SK-N-SH treated with all-trans-retinoic acid at 6 μM for 48 hours (cell line): Measurements from ENCODE around the gene KCNA10.

Experiments
- ATAC-seq: fragments of 200-7000 bp; cut with Tn5 transposase; 3 replicates; pipeline ENCODE4 v1.9.1; 2020; ENCODE audit warnings: mild to moderate bottlenecking, moderate library complexity
- BACH2 ChIP-seq: fragments of 250-450 bp; sonication (Bioruptor Pico); IDR thresholded peaks from 2 replicates; pipeline ENCODE4 v1.9.0; 2021; ENCODE audit warnings: mild to moderate bottlenecking, borderline replicate concordance
- CREB5 ChIP-seq: fragments of 250-450 bp; sonication (Bioruptor Pico); IDR thresholded peaks from 2 replicates; pipeline ENCODE4 v1.5.1; 2020; ENCODE audit warnings: low read depth, mild to moderate bottlenecking, moderate library complexity
- CSDC2 ChIP-seq: fragments of 250-450 bp; sonication (Bioruptor Pico); IDR thresholded peaks from 2 replicates; pipeline ENCODE4 v1.5.0; 2020; ENCODE audit warnings: mild to moderate bottlenecking, moderate library complexity
- CSRNP3 ChIP-seq: fragments of 250-450 bp; sonication (Bioruptor Pico); IDR thresholded peaks from 2 replicates; pipeline ENCODE4 v1.5.1; 2021; ENCODE audit warnings: mild to moderate bottlenecking, moderate library complexity
- ESRRG ChIP-seq: fragments of 250-450 bp; sonication (Bioruptor Pico); IDR thresholded peaks from 2 replicates; pipeline ENCODE4 v1.6.1; 2021; ENCODE audit warnings: mild to moderate bottlenecking
- GLIS3 ChIP-seq: fragments of 250-450 bp; sonication (Bioruptor Pico); IDR thresholded peaks from 2 replicates; pipeline ENCODE4 v1.5.0; 2020; ENCODE audit warnings: mild to moderate bottlenecking, moderate library complexity
- ISL1 ChIP-seq: fragments of 250-450 bp; sonication (Bioruptor Pico); IDR thresholded peaks from 2 replicates; pipeline ENCODE4 v2.1.2; 2022; ENCODE audit warnings: mild to moderate bottlenecking, moderate library complexity
- OSR1 ChIP-seq: fragments of 250-450 bp; sonication (Bioruptor Pico); IDR thresholded peaks from 2 replicates; pipeline ENCODE4 v1.8.0; 2022; ENCODE audit warnings: moderate library complexity, mild to moderate bottlenecking, inconsistent platforms
- POU6F1 ChIP-seq: fragments of 250-450 bp; sonication (Bioruptor Pico); IDR thresholded peaks from 2 replicates; pipeline ENCODE4 v1.8.0; 2021; ENCODE audit warnings: low read depth, mild to moderate bottlenecking, moderate library complexity, borderline replicate concordance
- PPARA ChIP-seq: fragments of 250-450 bp; sonication (Bioruptor Pico); IDR thresholded peaks from 2 replicates; pipeline ENCODE4 v1.5.0; 2020; ENCODE audit warnings: mild to moderate bottlenecking, borderline replicate concordance
- RARB ChIP-seq: fragments of 250-450 bp; sonication (Bioruptor Pico); IDR thresholded peaks from 2 replicates; pipeline ENCODE4 v1.8.0; 2021; ENCODE audit warnings: mild to moderate bottlenecking, moderate library complexity
- SNAI2 ChIP-seq: fragments of 250-450 bp; sonication (Bioruptor Pico); IDR thresholded peaks from 2 replicates; pipeline ENCODE4 v1.5.0; 2020; ENCODE audit warnings: mild to moderate bottlenecking, moderate library complexity
- TCF4 ChIP-seq: fragments of 250-450 bp; sonication (Bioruptor Pico); IDR thresholded peaks from 2 replicates; pipeline ENCODE4 v1.8.0; 2021; ENCODE audit warnings: mild to moderate bottlenecking, moderate library complexity, borderline replicate concordance
- TOX ChIP-seq: fragments of 250-450 bp; sonication (Bioruptor Pico); IDR thresholded peaks from 2 replicates; pipeline ENCODE4 v1.8.0; 2021; ENCODE audit warnings: mild to moderate bottlenecking, moderate library complexity, borderline replicate concordance
- TSHZ2 ChIP-seq: fragments of 250-450 bp; sonication (Bioruptor Pico); IDR thresholded peaks from 2 replicates; pipeline ENCODE4 v1.5.0; 2020; ENCODE audit warnings: mild to moderate bottlenecking, moderate library complexity
- ZC3H10 ChIP-seq: fragments of 250-450 bp; sonication (Bioruptor Pico); IDR thresholded peaks from 2 replicates; pipeline ENCODE4 v1.5.1; 2021; ENCODE audit warnings: mild to moderate bottlenecking, moderate library complexity
- ZFP3 ChIP-seq: fragments of 250-450 bp; sonication (Bioruptor Pico); IDR thresholded peaks from 2 replicates; pipeline ENCODE4 v1.5.0; 2020; ENCODE audit warnings: mild to moderate bottlenecking, moderate library complexity
- ZFP30 ChIP-seq: fragments of 450-650 bp; formaldehyde crosslinking; IDR thresholded peaks from 2 replicates; pipeline ENCODE4 v1.5.0; 2022; ENCODE audit warnings: mild to moderate bottlenecking, moderate library complexity
- ZNF565 ChIP-seq: fragments of 450-650 bp; formaldehyde crosslinking; conservative IDR thresholded peaks from 2 replicates; pipeline ENCODE4 v1.5.0; 2020; ENCODE audit warnings: low read depth, mild to moderate bottlenecking, moderate library complexity
- ZNF70 ChIP-seq: fragments of 450-650 bp; formaldehyde crosslinking; IDR thresholded peaks from 2 replicates; pipeline ENCODE4 v1.5.0; 2020; ENCODE audit warnings: mild to moderate bottlenecking, moderate library complexity
- ZNF8 ChIP-seq: fragments of 450-650 bp; formaldehyde crosslinking; IDR thresholded peaks from 2 replicates; pipeline ENCODE4 v1.5.0; 2020; ENCODE audit warnings: mild to moderate bottlenecking, moderate library complexity

KCNA10 gene

GRCh38 chr1:110475362-110476027, 43.5 kb downstream of the KCNA10 start:
- no peak for ATAC-seq
- TF ChIP-seq ZC3H10 (no peak), TOX (CRISPR knock-in tag) (no peak), TCF4 (CRISPR knock-in tag) (no peak), ISL1 (CRISPR knock-in tag) (no peak), ZNF8 (CRISPR knock-in tag) (no peak), TSHZ2 (CRISPR knock-in tag) (no peak), ZNF70 (CRISPR knock-in tag) (no peak), SNAI2 (CRISPR knock-in tag) (no peak), BACH2 (CRISPR knock-in tag) (no peak)
- TF ChIP-seq, all 23 proteins: peak for 0

- TF ChIP-seq RARB (CRISPR knock-in tag) (no peak), SNAI2 (CRISPR knock-in tag) (no peak), GLIS3 (CRISPR knock-in tag) (no peak), ZNF565 (CRISPR knock-in tag) (no peak), ESRRG (CRISPR knock-in tag) (no peak), TOX (CRISPR knock-in tag) (no peak), ZFP3 (CRISPR knock-in tag) (no peak), TSHZ2 (CRISPR knock-in tag) (no peak)
- no peak for ATAC-seq
Observed at GRCh38 chr1:110474444-110474843, 44.5 kb downstream of the KCNA10 start.

GRCh38 chr1:110472546-110472945, 46.4 kb downstream of the KCNA10 start:
- no peak for ATAC-seq
- TF ChIP-seq ISL1 (CRISPR knock-in tag), result no peak
- TF ChIP-seq OSR1 (CRISPR knock-in tag), result no peak
- no peak for TF ChIP-seq ZNF8 (CRISPR knock-in tag)
- no peak for TF ChIP-seq CREB5 (CRISPR knock-in tag)
- no peak for TF ChIP-seq CSRNP3
- TF ChIP-seq RARB (CRISPR knock-in tag), result no peak
- no peak for TF ChIP-seq ZFP30
- no peak for TF ChIP-seq PPARA (CRISPR knock-in tag)
- no peak for TF ChIP-seq CSDC2
- no peak for TF ChIP-seq ZNF70 (CRISPR knock-in tag)
- TF ChIP-seq BACH2 (CRISPR knock-in tag), result no peak
- no peak for TF ChIP-seq SNAI2 (CRISPR knock-in tag)
- TF ChIP-seq TCF4 (CRISPR knock-in tag), result no peak

GRCh38 chr1:110471131-110471530, 47.8 kb downstream of the KCNA10 start:
- ATAC-seq, result no peak
- TF ChIP-seq POU6F1 (CRISPR knock-in tag), result no peak
- TF ChIP-seq TSHZ2 (CRISPR knock-in tag), result no peak
- no peak for TF ChIP-seq ZNF8 (CRISPR knock-in tag)
- TF ChIP-seq TCF4 (CRISPR knock-in tag), result no peak
- no peak for TF ChIP-seq GLIS3 (CRISPR knock-in tag)
- no peak for TF ChIP-seq CSRNP3
